PC-9 (cell line): Measurements from ENCODE around the gene IMMP2L.

Experiments
- CTCF ChIP-seq: fragments of 200-600 bp; sonication (generic); conservative IDR thresholded peaks from 2 replicates; pipeline ENCODE4 v1.6.1; 2017; ENCODE audit warnings: mixed run types, antibody characterized with exemption, mild to moderate bottlenecking, moderate library complexity
- EZH2 ChIP-seq: fragments of 200-600 bp; sonication (generic); IDR thresholded peaks from 2 replicates; pipeline ENCODE4 v1.8.0; 2017; ENCODE audit warnings: antibody characterized with exemption, low read depth

- no peak for TF ChIP-seq CTCF
- no peak for TF ChIP-seq EZH2
These were observed 424.7 kb downstream of the IMMP2L start for GRCh38 chr7:111137296-111138192.
